BJ (cell line): ENCODE results near the gene AGAP1. TPM values are rescaled to one million over a fixed set of nuclear protein-coding genes. Genes with fewer than 3 reads are reported as not detected.

Experiments
- CTCF ChIA-PET: fragments of 350-600 bp; formaldehyde crosslinking; extraction: SDS; loops from one replicate; lab custom pipeline; 2021; ENCODE audit warnings: antibody characterized with exemption, inconsistent platforms; lab: Yijun Ruan, JAX
- POLR2A ChIA-PET: fragments of 300-600 bp; sonication (Branson Sonifier 250); formaldehyde crosslinking; extraction: SDS; loops from one replicate; lab custom pipeline; 2021; ENCODE audit warnings: antibody characterized with exemption; lab: Charles Lee
- DNase-seq: peaks from one replicate; pipeline ENCODE4 v3.0.0-alpha.2; 2011; ENCODE audit warnings: low read depth
- H3K27me3 ChIP-seq: 2 replicates; pipeline ENCODE4 v1.6.0; 2011; ENCODE audit warnings: low read length; ENCODE audit not compliant: control insufficient read depth, insufficient read depth
- H3K36me3 ChIP-seq: 2 replicates; pipeline ENCODE4 v1.5.1; 2011; ENCODE audit warnings: low read length; ENCODE audit not compliant: control insufficient read depth, insufficient read depth
- H3K4me3 ChIP-seq: 2 replicates; pipeline ENCODE4 v1.5.1; 2011; ENCODE audit warnings: low read depth, mild to moderate bottlenecking, control low read depth, low read length
- polyA plus RNA-seq: library from polyadenylated mRNA; depleted of rRNA; stranded (reverse); fragments of >200 nt; gene quantifications from 2 replicates; pipeline ENCODE4 v1.2.3, GENCODE V29; 2011
- TF ChIP-seq, protein P1 (sequence below): IDR thresholded peaks from 2 replicates; pipeline ENCODE4 v1.5.1; 2011; ENCODE audit warnings: low read depth, mild to moderate bottlenecking, control low read depth, inconsistent platforms, low read length, moderate library complexity; ENCODE audit not compliant: insufficient read depth

Gene AGAP1
- polyA plus RNA-seq, 1 experiment, result 14.9 TPM

GRCh38 chr2:235725841-235726240 is 232.0 kb downstream of the AGAP1 start:
- TF ChIP-seq, protein P1, sequence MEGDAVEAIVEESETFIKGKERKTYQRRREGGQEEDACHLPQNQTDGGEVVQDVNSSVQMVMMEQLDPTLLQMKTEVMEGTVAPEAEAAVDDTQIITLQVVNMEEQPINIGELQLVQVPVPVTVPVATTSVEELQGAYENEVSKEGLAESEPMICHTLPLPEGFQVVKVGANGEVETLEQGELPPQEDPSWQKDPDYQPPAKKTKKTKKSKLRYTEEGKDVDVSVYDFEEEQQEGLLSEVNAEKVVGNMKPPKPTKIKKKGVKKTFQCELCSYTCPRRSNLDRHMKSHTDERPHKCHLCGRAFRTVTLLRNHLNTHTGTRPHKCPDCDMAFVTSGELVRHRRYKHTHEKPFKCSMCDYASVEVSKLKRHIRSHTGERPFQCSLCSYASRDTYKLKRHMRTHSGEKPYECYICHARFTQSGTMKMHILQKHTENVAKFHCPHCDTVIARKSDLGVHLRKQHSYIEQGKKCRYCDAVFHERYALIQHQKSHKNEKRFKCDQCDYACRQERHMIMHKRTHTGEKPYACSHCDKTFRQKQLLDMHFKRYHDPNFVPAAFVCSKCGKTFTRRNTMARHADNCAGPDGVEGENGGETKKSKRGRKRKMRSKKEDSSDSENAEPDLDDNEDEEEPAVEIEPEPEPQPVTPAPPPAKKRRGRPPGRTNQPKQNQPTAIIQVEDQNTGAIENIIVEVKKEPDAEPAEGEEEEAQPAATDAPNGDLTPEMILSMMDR, result no peak
- Histone ChIP-seq H3K36me3 (no peaks in the 10 kb centered on the region), H3K4me3 (no peak overlapping the region), H3K27me3 (no peaks in the 10 kb centered on the region)
- ChIA-PET CTCF (no interaction called here), POLR2A (no interaction called here)
- DNase-seq, result no peak

GRCh38 chr2:235726554-235726953 is 232.7 kb downstream of the AGAP1 start:
- ChIA-PET CTCF (interaction anchor here (0.7 kb wide), 1 partner anchor 20 kb away, joined by 3 read pairs; no protein-coding TSS in a partner anchor), POLR2A (no interaction called here)
- H3K36me3 ChIP-seq, result no peaks in the 10 kb centered on the region
- TF ChIP-seq, protein P1, result no peak
- H3K27me3 ChIP-seq, result no peaks in the 10 kb centered on the region
- no peak overlapping the region for H3K4me3 ChIP-seq
- no peak for DNase-seq

GRCh38 chr2:235727174-235727573 is 233.3 kb downstream of the AGAP1 start:
- no peaks in the 10 kb centered on the region for H3K27me3 ChIP-seq
- no peak overlapping the region for H3K4me3 ChIP-seq
- TF ChIP-seq, protein P1, result no peak
- no peaks in the 10 kb centered on the region for H3K36me3 ChIP-seq
- no peak for DNase-seq
- ChIA-PET CTCF (interaction anchor here (0.7 to 1.4 kb wide), 2 partner anchors 11 to 19 kb away, joined by 3 to 4 read pairs; no protein-coding TSS in a partner anchor), POLR2A (no interaction called here)

- ChIA-PET POLR2A (no interaction called here), CTCF (interaction anchor here (0.6 to 1.4 kb wide), 2 partner anchors 10 to 570 kb away, joined by 3 to 4 read pairs; no protein-coding TSS in a partner anchor)
- DNase-seq, result no peak
- Histone ChIP-seq H3K4me3 (no peak overlapping the region), H3K36me3 (no peaks in the 10 kb centered on the region), H3K27me3 (no peaks in the 10 kb centered on the region)
- TF ChIP-seq, protein P1, result no peak
These were observed 234.3 kb downstream of the AGAP1 start for GRCh38 chr2:235727891-235728799.

- Histone ChIP-seq H3K27me3 (no peaks in the 10 kb centered on the region), H3K4me3 (no peak overlapping the region), H3K36me3 (no peaks in the 10 kb centered on the region)
- ChIA-PET CTCF (no interaction called here), POLR2A (no interaction called here)
- TF ChIP-seq, protein P1, result no peak
- no peak for DNase-seq
These were observed 235.1 kb downstream of the AGAP1 start for GRCh38 chr2:235728800-235729556.
